HG02970 (cell line): ENCODE results near the gene MRGPRE.

ENCODE experiments used
- ATAC-seq: cut with Tn5 transposase; IDR thresholded peaks from one replicate; pipeline ENCODE4 v1.9.1; 2021; ENCODE audit warnings: mild to moderate bottlenecking, moderate library complexity, moderate number of reproducible peaks; ENCODE audit not compliant: unreplicated experiment, low FRiP score

Gene MRGPRE

DNA sequence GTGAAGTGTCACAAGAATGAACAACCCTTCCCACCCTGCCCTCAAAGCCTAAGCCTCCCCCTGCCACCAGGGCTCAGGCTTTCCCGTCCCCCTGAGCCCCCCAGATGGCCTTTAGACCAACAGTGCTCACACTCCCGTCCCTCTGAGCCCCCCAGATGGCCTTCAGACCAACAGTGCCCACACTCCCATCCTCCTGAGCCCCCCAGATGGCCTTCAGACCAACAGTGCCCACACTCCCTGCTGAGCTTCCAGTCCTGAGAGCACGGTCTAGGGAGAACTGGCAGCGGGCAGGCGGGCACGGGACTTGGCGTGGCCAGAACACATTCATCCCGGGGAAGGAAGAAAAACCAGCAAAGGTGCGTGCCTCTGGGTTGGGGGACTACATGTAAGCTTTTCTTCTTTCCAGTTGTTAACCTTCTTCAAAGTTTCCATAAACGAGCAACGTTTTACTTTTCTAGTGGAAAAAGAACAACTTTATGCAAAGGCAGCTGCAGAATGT lies 16.1 kb downstream of the MRGPRE start:
- no peak for ATAC-seq

DNA sequence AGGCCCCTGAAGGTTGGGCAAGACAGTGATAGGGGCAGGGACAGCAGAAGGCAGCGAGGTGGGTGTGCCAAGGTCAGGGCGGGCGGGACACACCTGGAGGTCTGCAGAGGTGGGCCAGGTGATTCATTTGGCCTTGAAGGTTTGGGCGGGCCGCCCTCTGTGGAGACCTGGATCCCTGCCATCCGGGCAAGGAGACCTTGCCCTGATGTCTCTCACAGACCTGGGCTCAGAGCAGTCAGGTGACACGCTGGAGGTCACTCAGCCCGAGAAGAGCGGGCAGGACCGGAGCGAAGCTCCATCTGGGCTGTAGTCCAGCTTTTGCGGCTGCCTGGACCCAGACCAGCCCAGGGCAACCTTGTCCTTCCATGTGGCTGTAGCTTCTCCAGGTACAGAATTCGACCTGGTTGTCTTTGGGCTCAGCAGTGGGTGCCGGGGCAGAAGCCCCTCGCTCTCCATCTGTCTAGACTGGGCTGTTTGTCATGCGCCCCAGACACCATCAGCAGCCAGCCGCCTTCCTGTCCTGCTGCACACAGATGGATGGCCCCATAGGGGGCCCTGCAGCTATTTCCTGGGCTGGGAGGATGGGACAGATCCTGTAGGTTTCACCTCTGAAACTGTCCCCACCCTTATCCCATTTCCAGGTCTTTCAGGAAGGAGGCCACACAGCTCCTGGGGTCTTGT lies 16.7 kb downstream of the MRGPRE start:
- ATAC-seq: no peak

GRCh38 chr11:3214420-3214699 lies 17.9 kb downstream of the MRGPRE start:
- ATAC-seq: no peak

- no peak for ATAC-seq
Observed at GRCh38 chr11:3213659-3214419, 18.4 kb downstream of the MRGPRE start.

DNA sequence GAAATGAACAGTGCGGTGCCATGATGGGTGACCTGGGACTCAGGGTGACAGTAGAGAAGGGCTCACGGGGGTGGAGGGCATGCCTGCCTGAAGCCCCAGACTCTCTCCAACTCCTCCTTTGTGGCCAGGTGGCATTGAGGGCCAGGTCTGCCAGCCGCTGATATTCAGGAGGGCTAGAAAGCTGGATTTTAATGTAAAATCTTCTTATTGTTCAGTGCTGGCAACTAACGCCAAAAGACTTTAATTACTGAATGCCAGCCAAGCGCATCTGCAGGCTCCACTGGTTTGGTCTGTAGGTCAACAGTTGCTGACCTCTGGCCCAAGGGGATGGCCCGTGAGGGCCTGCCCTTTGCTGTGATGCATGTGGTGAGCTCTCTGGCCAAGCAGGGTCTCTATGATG lies 23.9 kb downstream of the MRGPRE start:
- no peak for ATAC-seq

DNA sequence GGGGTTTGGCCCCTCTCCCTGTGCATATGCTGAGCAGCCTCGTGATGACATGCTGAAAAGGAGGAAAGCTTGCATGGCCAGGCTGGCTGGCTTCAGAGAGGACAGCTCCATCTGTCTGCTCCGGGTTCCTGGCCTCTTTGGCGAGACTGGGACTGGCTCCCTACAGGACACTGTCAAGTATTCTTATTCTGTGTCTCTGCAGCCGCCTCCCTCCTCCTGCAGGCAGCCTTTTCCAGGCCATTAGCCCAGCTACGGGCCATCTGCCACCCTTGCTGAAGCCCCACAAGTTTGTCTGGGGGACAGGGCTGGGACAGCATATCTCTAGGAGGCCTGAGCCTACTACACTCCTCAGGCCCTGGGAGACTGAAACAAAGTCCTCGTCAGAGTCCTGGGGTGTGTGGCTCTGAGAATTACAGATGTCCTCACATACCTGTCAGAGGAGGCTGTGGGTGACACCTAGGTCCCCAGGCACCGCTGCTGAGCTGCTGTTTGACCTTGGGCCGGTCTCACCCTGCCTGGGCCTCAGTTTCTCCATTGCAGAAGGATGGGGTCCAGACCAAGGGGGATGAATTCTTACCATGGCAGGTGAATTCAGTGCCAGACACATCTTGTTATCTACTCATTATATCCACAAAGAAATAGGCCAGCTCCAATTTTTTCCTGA lies 24.6 kb downstream of the MRGPRE start:
- no peak for ATAC-seq

- ATAC-seq: no peak
Observed at GRCh38 chr11:3206922-3207204, 25.4 kb downstream of the MRGPRE start.

DNA sequence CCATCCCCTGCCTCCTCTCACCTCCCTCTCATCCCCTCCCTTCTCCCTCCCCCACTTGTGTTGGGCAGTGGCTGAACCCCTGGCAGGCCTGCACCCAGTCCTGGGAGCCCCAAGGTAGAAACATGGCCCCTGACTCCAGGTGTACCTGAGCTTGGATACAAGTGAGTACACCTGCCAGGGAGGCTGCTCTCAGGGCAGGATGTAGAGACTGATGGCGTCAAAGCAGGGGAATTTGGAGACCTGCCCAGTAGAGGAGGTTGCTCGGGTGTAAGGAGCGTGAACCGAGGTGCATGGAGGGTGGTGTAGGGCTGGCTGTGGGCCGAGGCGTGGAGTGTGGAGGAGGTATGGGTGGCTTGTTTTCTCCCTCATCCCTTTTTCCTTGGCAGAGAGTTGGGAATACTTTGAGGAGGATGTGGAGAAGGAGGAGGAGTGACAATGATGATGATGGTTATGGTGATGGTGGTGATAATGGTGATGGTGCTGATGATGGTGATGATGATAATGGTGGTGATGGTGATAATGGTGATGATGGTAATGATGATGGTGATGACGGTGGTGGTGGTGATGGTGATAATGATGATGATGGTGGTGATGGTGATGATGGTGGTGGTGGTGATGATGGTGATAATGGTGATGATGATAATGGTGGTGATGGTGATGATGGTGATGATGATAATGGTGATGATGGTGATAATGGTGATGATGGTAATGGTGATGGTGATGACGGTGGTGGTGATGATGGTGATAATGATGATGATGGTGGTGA lies 25.9 kb downstream of the MRGPRE start:
- no peak for ATAC-seq

DNA sequence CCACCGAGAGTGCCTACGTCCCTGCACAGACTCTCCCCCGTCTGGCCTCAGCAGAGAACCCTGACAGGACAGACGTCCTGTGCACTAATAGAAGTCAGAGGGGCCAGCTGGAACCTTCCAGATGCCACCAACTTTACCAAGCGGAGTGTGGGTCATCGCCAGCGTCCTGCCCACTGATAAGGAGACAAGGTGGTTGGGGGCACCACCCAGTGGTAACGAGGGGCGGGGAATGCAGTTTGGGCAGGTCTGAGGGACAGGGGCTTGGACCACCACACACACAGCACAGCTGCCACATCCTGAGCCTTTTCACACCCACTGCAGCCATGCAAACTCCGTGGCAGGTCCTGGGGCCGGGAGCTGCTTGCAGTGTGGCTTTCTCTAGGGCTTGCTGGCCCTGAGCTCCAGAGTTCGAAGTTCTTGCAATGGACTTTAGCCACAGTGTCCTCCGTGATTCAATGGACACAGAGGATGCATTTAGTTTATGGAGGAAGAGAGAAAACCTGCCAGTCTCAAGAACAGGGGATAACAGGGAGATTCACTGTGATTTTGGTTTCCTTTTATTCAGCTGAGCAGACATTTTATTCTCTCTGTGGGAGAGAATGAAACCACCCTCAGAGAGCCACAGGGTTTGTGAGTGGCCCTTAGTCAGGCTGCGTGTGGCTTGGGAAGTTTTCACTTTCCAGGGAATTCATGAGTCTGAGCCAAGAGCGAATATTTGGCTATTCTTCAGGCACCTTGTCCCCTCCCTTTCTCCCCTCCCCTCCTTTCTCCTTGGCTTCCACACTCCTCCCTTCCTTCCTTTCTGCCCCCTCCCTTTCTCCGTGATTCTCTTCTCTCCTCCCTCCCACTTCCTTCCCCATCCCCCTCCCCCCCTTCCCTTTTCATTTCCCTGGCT lies 26.7 kb downstream of the MRGPRE start:
- no peak for ATAC-seq

DNA sequence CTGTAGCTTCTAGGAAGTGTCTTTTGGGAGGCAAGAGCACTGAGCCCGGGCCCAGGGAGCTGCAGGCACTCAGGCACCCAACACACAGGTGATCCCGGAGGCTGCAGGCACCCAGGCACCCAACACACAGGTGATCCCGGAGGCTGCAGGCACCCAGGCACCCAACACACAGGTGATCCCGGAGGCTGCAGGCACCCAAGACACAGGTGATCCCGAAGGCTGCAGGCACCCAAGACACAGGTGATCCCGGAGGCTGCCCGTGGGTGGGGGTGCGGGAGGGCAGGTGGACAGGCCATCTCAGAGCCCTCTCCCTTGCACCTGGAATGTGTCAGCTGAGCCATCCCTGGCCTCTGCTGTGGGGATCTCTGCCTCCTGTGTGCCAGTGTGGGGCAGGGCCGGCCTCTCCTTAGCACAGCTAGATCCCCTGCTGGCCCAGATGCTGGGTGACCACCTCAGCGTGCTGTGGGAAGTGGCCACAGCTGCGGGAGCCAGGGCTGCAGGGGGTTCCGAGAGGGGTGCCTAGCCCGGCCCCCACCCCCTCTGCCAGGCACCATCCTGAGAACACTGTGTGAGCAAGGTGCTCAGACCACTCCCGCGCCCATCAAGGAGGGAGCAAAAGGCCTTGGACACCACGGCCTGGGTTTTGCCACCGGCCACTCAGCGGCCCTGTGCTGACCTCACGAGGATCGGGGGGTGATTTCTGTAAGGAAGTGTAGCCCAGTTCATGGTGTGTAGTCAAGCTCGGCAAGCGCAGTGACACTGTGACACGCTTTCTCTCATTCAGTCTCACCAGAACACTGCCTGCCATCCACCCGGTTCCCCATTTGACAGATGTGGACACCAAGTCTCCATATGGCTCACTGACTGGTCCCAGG lies 27.8 kb downstream of the MRGPRE start:
- ATAC-seq: no peak

DNA sequence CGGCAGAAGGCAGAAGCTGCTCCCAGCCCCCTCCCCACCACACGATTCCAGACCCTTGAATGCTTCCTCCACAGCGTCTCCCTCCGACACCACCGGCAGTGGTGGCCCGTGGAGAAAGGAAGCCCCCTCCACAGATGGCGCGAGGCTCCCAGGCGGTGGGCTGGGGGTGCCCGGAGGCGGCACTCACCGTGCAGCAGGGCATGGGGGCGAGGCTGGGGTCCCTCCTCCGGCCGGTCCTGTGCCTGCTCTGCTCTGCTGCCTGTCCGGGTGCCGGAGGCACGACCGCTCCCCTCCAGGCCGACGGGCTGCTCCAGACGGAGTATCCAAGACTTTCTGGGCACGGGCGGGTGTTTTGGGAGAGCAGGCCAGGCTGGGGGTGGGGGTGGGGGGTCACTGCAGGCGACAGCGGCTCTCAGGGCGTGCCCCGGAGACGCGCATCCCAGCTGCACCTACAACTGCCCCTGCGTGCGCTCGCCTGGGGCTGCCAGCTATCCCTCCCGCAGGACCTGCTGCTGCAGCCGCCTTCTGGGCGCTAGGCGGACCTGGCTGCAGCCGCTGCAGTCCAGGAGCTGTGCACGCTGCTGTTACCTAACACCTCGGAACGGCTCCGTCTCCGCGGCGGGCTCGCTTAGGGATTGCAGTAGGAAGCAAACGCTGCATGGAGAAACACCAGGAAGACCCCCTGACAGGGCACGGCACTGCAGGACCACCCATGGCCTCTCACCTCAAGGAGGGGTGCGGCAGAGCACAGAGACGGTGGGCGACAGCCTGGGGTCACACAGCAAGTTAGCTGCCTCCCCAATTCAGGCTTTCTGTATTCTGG lies 28.8 kb downstream of the MRGPRE start:
- ATAC-seq: no peak

DNA sequence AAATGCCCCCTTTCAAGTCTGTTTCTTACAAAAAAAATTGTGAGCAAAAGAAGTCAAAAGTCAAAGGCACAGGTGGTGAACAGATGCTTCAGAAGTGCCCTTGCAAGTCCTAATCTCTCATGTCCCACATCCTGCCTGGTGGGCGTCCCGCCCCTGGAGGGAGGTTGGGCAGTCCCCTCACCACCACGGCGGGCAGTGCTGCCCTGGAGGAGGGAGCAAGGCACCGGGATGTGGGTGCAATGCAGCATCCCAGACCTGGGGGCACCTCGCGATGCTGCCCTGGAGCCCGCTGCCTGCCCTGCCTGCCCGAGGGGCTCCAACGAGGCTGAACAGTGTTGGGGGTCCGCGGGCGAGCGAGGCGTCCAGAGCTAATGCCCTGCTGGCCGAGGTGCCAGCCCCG lies 29.5 kb downstream of the MRGPRE start:
- ATAC-seq: no peak

DNA sequence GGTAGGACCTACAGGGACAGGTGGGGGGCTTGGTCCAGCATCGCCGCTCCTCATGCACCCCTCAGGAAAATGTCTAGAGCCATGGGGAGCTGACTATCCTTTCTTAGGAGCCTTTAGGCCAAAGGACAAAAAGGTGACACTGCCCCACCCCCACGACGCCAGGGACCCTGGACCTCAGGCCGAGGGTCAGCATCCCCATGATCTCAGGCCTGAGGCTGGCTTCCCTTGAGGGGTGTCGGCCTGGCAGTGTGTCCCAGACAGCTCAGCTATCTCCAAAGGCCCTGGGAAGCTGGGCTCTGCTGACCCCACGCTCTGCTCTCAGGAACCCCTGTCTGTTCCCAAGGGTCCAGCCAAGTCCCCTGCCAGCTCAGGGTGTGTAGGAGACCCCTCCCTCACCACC lies 29.9 kb downstream of the MRGPRE start:
- no peak for ATAC-seq

GRCh38 chr11:3201677-3202181 lies 30.5 kb downstream of the MRGPRE start:
- ATAC-seq: no peak

- no peak for ATAC-seq
Observed at GRCh38 chr11:3201112-3201581, 31.1 kb downstream of the MRGPRE start.

DNA sequence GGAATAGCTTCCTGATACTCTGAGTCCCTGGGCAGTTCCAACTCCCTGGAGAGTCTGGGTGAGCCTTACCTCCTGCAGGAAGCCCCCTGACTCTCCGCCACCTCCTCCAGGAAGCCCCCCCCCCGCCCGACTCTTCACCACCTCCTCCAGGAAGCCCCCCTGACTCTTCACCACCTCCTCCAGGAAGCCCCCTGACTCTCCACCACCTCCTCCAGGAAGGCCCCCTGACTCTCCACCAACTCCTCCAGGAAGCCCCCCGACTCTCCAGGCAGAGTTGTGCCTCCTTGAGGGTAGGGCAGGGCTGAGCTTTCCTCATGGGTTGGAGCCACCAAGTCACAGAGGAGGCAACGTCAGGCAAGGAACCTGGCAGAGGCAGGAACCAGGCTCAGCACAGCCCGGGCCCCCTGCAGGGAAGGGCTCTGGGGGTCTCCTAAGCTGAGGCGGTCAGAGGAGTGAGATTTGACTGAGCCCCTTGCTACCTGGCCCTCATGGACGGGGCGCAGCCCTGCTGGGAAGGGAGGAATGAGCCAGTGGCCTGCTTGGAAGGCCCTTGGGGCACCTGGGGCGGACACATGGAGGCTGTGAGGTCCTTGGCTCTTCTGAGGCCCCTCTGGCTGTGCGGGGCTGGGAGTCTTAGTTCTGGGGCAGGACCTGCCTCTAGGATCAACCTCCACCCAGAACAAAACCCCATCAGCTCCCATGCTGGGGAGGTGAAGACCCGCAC lies 31.7 kb downstream of the MRGPRE start:
- ATAC-seq: no peak

- ATAC-seq: no peak
Observed at GRCh38 chr11:3199537-3200295, 32.5 kb downstream of the MRGPRE start.
